ENCODE measurements around the gene SPTBN4.
"Not testable (repeated sequence)": the region's sequence is repeated elsewhere in the genome, so short reads cannot be mapped to it uniquely, and the experiment has no call there.

The SPTBN4 gene

DNA sequence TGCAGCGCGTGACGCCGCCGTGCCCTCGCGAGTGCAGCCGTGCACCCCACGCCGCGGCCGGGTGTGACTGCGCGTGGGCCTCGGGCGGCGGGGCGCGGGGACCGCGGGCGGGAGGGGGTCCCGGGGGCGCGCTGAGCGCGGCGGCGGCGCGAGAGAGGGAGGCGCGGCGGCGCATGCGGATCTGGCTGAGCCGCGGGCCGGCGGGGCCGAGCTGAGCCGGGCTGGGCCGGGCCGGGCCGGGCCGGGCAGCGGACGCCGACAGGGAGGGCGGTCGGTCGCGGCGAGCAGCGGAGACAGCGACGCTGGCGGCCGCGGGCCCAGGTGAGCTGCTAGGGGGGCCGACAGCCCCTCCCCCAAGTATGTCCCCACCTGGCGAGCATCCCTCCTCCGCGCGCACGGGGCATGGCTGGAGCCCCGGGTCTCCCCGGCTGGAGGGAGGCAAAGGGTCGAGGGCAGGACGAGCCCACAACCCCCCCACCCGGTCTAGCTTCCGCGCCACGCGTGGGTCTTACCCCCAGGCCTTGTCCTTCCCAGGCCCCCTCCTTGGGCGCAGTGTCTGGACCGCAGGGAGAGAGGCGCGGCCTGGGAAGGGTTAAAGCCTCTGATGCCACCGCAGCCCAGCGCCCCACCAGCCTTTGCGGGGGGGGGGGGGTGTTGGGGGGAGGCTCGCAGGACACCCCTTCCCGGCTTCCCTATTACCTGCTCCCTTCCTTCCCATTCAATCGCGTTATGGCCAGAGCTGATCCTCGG, at the start of gene SPTBN4:
TSS of gene SPTBN4 (plus strand) at position 17 of the 750 bp plus-strand sequence. CDS start 5,621 bp downstream, outside the sequence.
- no peak for DNase-seq (ENCODE audit: low read depth in 2 of 2)

DNA sequence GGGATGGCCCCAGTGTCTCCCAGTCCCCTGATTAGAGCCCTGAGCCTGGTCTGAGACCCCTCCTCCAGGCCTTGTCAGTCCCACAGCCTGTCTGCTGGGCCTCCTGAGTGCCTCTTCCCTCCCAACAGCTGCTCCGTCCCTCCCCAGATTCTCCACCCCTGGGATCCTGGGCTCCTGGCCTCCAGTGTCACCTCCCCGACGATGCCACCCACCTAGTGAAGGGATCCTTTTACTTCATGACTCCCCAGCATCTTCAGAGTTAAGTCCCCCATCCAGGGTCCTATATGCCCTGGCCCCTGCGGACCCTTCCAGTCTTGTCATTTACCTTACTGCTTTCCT, 49.2 kb upstream of the SPTBN4 start:
- no peak for DNase-seq (ENCODE audit: low read depth in 2 of 2)

DNA sequence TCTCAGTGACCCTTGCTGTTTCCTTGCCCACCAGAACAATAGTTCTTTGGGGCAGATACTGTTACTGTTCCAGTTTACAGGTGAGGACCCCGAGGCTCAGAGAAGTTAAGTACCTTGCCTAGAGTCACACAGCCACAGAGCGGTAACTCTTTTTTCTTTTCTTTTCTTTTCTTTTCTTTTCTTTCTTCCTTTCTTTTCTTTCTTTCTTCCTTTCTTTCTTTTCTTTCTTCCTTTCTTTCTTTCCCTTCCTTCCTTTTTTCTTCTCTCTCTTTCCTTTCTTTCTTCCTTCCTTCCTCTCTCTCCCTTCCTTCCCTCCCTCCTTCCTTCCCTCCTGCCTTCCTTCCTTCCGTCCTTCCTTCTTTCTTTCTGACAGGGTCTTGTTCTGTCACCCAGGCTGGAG, 48.8 kb upstream of the SPTBN4 start:
- DNase-seq (ENCODE audit: low read depth in 2 of 2): no peak

DNA sequence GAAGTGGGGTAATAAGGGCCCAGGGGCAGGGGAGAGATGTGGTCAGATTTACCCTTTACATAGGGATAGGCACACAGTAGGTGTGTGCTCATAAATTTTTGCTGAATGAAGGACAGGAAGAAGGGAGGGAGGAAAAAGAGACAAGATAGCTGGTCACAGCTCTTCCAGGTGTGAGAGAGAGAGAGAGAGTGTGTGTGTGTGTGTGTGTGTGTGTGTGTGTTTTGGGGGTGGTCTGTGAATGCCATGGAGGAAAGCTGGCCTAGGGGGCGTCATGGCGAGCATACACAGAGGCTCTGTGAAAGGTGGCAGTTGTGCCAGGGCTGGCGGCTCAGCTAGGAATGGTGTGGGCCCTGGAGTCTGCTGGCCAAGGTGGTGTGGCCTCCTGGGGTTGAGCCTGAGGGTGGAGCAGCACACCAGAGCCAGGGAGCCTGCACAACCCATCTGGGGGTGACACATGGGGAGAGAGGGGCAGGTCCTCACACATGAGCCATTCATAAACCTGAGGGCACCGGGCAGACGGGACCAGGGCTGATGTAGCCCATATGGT, 47.7 kb upstream of the SPTBN4 start:
- DNase-seq (ENCODE audit: low read depth in 2 of 2): no peak

DNA sequence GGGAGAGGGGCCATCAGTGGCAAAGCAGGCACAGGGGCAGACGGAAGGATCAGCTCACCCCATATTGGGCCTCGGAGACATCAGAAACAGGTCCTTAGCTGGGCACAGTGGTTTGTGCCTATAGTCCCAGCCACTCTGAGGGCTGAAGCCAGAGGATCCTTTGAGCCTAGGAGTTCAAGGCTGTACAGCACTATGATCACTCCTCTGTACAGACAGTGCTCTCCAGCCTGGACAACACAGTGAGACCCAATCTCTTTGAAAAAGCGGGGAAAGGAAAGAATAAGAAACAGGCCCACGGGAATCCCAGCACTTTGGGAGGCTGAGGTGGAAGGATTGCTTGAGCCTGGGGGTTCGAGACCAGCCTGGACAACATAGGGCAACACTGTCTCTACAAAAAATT, 47.0 kb upstream of the SPTBN4 start:
- DNase-seq (ENCODE audit: low read depth in 2 of 2): no peak

DNA sequence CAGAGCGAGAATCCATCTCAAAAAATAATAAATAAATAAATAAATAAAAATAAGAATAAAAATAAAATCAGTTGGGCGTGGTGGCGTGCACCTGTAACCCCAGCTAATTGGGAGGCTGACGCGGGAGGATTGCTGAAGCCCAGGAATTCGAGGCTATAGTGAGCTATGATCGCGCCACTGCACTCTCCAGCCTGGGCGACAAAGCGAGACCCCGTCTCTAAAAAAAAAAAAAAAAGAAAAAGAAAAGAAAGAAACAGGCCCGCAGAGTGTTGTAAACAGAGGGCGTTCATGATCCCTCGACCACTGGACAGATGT, 46.4 kb upstream of the SPTBN4 start:
- DNase-seq (ENCODE audit: low read depth in 2 of 2): no peak

DNA sequence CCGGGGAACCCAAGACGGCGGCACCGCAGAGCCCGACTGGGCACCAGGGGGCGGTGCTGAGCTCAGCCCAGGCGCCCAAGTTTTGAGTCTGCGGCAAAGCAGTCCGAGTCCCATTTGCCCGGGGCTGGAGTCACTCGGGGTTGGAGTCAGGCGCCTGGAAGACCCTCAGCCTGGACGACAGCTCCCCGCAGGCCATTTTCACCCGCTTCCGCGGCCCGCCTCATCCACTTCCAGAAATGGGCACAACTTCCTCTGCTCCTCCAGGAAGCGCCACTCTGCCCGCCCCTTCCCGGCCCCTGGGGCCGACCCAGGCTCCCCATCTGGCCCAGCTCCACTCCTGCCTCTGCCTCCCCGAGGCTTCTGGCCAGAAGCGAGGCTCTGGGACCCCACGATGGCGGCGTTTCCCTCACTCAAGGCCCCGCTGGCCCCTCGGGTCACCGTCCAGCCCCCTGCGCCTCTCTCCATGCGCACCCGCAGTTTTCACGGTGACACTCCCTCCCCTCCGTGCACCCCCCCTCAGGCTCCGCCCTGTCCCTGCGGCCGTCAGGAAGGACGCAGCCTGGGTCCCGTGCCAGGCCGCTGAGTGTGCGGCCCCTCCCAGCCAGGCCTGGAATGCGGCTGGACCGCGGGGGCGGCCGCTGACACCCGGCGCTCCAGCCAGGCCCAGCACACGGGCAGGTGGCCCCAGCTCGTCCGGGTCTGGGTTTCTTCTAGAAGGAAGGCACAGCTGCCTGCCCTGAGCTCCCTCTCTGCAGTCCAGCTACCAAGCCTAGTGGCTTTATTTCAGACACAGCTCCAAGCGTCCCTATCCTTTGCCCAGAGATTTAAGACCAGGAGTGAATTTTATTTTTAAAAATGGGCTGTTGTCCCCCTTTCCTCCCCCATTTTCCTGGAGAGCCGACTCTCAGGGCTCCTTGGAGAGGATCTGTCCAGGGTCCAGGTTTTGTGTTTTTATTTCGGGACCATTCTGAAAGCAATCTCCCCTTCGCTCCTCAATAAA, 45.7 kb upstream of the SPTBN4 start:
- peak; percentile 58 for DNase-seq (ENCODE audit: low read depth in 2 of 2)

DNA sequence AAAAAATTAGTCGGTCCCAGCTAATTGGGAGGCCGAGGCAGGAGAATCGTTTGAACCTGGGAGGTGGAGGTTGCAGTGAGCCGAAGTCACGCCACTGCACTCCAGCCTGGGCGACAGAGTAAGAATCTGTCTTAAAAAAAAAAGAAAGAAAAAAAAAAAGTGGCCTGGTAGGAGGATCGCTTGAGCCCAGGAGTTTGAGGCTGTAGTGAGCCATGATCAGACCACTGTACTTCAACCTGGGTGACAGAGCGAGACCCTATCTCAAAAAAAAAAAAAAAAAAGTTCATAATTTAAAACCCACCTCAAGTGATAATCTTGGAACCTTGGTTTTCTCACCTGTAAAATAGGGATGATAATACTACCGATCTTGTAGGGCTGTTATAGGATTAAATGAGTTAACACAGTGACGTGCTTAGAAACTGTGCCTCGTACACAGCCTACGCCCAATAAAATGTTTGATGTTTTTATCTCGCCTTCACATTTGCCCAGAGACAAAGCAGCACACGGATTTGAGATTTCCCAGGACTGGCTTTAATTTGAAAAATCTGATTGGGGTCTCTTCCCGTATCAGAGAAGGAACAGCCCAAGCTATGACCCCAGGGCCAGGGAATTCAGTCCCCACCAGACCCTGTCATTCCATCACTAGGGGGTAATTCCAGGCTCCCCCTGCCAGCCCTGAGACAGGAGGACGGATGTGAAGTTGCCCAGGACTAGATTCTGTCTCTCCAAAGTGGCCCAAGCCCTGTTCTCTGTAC, 44.6 kb upstream of the SPTBN4 start:
- DNase-seq (ENCODE audit: low read depth in 2 of 2): no peak

DNA sequence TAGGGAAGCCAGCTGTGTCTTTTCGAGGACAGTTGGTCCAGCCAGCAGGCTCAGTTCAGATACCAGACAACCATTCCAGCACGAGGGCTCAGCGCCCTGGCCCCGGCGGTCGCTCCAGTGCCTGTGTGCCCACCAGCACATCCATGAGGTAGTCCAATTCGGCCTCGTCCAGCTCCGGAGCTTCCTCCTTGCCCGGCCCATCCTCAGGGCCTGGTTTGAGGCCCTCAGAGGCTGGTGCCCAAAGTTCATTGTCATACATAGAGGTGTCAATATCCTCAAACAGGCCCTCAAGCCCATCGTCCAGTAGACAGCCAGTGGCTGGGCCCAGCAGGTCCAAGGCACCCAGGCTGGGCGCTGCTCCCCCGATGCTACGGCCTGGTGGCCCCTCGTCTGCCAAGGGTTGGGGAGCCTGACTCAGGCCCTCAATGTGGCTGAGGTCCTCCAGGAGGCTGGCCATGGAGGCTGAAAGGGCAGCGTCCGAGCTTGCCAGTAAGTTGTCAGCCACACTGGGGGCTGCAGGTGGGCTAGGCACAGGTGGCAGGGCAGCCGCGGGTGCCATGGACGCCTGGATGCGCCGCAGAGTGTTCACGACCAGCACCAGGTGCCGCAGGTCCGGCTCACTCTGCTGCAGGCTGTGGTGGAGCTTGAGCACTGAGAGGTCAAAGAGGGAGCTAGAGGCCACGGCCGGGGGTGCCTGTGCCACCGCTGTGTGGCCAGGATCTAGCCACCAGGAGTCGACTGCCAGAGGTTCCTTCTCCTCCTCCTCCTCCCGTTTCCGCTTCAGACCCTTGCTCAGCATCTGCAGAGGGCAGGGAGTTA, 43.8 kb upstream of the SPTBN4 start:
- DNase-seq (ENCODE audit: low read depth in 2 of 2): no peak

DNA sequence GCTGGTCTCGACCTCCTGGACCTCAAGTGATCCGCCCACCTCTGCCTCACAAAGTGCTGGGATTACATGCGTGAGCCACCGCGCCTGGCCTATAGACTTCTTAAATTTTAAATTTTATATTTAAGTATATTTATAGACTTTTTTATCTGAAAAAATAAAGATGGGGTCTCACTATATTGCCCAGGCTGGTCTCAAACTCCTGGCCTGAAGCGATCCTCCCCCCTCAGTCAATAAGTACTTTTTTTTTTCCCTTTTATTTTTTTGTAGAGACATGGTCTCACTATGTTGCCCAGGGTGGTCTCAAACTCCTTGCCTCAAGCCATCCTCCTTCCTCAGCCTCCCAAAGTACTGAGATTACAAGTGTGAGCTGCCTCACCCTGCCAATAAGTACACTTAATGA, 42.9 kb upstream of the SPTBN4 start:
- no peak for DNase-seq (ENCODE audit: low read depth in 2 of 2)

DNA sequence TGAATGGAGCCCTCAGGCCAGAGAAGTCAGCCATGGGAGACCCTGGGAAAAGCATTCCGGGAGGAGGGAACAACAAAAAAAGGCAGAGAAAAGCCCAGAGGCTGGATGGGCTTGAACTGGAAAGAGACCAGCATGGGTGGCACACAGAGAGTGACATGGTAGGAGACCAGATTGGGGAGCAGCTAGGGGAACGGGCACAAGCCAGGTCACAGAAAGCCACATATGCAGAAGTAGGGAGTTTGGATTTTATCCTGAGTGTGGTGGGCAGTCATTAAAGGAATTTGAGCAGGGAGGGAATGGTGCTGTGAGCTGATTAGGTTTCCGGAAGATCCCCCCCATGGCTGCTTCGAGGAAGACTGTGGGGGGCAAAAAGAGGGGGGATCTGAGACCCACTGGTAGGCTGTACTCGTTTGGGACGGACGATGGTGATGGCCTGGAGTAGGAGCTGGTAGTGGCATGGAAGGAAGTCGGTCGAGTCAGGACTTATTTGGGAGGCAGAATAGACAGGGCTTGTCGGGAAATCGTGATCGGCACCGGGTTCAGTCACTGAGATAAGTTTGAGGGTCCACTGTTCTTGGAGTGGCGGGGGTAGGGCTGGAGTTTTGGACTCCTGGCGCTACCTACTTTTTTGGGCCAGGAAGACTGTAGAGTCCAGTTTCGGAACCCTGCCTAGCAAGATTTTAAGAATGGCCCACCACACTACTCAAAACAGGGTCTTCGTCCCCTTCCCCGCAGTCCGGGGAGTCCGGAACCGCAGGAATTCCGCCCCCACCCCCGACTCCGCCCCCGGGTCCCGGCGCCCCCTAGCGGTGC, 42.0 kb upstream of the SPTBN4 start:
- DNase-seq (ENCODE audit: low read depth in 2 of 2): no peak

DNA sequence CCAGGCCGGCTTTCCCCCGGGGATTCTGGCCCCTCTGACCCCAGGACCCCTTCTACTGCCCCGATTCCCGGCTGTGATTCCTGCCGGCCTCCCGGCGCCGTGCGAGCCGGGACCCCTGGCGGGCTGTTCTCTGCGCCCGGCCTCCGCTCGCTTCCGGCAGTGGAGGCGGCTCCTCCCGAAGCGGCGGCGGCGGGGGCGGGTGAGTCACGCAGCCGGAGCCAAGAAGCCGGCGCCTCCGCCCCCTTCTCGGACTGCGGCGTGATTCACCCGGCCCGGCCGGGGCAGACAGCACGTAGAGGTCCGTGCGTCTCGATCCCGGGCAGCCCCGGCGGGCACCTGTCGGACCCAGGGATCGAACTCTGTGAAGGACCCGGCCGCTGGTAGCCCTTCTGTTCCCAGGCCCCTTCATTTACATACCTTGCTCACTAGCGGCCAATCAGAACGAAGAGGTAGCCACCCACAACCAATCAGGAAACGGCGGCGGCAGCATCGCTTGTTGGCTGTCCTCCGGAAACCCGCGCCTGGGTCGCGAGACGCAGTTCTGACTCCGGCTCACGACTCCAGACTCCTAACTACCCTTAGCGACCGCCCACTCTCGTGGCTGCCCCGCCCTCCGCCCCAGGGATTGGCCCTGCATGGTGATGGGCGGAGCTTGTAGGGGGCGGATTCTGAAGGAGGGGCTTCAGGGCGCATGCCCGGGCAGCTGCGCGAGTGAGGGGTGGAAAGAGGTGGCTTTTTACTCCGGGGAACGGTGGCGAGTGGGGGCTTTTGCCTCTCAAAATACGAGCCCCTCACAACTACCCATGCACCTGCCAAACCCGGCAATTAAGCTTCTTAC, 41.1 kb upstream of the SPTBN4 start, which contains the start of gene SERTAD1:
TSS of gene SERTAD1 (minus strand) at position 543 of the 838 bp plus-strand sequence. CDS start 2,446 bp downstream, outside the sequence.
- DNase-seq (ENCODE audit: low read depth in 2 of 2): peak; percentile 100

DNA sequence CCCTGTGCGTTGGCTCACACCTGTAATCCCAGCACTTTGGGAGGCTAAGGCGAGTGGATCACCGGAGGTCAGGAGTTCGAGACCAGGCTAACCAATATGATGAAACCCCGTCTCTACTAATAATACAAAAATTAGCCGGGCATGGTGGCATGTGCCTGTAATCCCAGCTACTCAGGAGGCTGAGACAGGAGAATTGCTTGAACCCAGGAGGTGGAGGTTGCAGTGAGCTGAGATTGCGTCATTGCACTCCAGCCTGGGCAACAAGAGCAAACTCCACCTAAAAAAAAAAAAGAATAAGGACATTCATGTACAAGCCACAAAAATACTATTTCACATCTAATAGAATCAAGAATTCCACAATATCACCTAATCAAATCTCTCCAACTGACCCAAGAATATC, 38.6 kb upstream of the SPTBN4 start:
- not testable (repeated sequence) for DNase-seq (ENCODE audit: low read depth in 2 of 2)

DNA sequence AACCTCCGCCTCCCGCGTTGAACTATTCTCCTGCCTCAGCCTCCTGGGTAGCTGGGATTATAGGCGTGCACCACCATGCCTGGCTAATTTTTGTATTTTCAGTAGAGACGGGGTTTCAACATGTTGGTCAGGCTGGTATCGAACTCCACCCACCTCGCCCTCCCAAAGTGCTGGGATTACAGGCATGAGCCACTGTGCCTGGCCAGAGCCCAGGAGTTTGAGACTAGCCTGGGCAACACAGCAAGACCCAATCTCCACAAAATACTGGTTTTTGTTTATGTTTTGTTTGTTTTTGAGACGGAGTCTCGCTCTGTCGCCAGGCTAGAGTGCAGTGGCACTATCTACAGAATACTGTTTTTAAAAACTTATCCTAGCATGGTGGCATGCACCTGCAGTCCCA, 36.6 kb upstream of the SPTBN4 start:
- DNase-seq (ENCODE audit: low read depth in 2 of 2): not testable (repeated sequence)

DNA sequence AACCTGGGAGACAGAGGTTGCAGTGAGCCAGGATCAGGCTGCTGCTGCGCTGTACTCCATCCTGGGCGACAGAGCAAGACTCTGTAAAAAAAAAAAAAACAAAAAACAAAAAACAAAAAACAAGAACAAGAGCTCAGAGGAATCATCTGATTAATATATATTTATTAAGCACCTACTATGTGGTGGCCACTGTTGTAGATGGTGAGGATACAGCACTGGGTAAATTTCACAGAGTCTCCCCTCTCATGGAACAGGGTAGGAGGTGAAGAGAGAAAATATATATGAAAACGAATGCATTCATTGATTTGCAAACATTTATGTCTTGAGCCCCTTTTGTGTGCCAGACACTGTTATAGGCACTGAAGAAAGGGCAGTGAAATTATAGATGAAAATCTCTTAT, 35.1 kb upstream of the SPTBN4 start:
- DNase-seq (ENCODE audit: low read depth in 2 of 2): no peak

DNA sequence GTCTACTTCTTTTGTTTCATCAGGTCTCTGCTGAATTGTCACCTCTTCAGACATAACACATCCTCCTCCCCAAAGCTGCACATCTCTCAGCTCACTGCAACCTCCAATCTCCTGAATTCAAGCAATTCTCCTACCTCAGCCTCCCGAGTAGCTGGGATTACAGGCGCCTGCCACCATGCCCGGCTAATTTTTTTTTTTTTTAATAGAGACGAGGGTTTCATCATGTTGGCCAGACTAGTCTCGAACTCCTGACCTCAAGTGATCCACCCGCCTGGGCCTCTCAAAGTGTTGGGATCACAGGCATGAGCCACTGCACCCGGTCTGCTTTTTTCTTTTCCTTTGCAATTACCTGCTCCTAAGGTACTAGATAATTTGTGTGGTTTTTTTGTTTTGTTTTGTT, 34.0 kb upstream of the SPTBN4 start:
- DNase-seq (ENCODE audit: low read depth in 2 of 2): not testable (repeated sequence)

DNA sequence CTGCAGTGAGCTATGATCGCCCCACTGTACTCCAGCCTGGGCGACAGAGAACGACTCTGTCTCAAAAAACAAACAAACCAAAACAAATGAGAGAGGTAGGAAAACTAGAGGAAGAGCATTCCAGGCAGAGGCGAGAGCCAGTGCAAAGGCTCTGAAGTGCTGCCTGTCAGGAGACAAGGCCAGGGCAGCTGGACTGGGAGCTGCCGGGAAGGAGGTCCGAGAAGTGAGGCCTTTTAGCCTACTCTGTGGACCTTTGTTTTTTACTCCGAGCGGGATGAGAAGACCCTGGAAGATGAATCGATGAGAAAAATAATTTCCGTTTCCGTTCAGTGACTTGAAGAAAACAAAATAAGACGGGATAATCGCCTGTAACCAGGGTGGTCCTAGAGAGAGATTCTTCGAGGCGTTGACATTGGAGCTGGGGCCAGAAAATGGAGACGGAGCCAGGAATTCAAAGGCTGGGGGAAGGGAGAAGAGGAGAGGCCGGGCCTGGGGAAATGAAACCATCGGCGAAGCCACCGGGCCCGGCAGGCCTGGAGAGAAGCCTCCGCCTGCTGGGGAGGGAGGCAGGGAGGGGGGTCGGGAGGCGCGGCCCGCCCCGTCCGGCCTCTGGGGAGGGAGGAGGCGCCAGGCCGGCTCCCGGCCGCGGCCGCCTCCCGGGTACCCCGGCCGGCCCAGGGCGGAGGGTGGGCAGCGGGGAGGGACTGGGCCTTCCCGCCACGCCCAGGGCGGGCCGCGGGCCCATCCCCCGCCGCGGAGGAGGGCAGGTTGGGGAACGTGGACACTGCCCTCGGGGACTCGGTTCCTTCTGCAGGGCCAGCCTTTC, 33.2 kb upstream of the SPTBN4 start:
- DNase-seq (ENCODE audit: low read depth in 2 of 2): no peak

DNA sequence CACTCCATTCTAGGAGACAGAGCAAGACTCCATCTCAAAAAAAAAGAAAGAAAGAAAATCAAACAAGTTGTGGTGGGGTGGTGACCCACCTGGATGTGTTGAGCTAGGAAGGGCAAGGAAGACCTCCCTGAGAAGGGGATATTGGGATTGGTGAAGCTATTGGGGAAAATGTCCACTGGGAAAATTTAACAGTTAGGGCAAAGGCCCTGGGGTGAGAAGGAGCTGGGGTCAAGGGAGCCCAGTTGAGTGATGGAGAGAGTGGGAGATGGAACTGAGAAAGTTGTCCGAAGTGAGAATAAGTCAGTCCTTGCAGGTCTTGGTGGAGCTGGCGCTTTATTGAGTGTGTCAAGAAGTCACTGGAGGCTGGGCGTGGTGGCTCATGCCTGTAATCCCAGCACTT, 28.5 kb upstream of the SPTBN4 start:
- no peak for DNase-seq (ENCODE audit: low read depth in 2 of 2)

Data from stimulated activated CD8-positive, alpha-beta memory T cell treated with anti-CD3 and anti-CD28 coated beads, Interleukin-2, amount 100 ng/mL, for 1 hour (primary cell).